ENCODE measurements around the gene NARS2. TPM values are rescaled to one million over a fixed set of nuclear protein-coding genes. Genes with fewer than 3 reads are reported as not detected.
"Not testable (repeated sequence)": the region's sequence is repeated elsewhere in the genome, so short reads cannot be mapped to it uniquely, and the experiment has no call there.

Gene NARS2
- total RNA-seq, 1 donor from 2014 or later, result 27.5 TPM

DNA sequence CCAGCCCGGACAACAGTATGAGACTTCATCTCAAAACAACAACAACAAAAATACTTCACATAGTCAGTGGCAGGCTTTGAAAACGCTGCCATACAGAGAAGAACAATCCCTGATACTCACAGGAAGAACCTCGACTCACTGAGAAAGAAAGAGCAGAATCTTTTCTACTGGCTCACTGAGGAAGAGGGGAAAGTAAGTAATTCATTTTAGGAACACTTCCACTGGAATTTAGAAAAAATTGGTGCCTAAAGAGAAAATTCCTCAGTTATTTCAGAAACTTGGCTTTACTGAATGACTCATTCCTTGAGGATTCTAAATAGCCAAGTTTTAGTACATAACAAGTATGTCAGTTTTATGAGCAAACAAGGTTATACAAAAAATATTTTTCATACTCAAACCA lies 12.3 kb downstream of the NARS2 start:
- no peak for TF ChIP-seq CTCF (conservative IDR thresholded peaks at IDR 0.05)
- Mint-ChIP-seq H3K27me3 (no peaks in the 10 kb centered on the region), H3K36me3 (peaks cover 18% of the 10 kb centered on the region), H3K9me3 (no peaks in the 10 kb centered on the region), H3K27ac (peak overlapping the region; percentile 35), H3K4me3 (no peak overlapping the region), H3K4me1 (ENCODE audit: unreplicated experiment) (peaks cover 6% of the 10 kb centered on the region)
- DNase-seq (ENCODE audit: extremely low spot score, unreplicated experiment), result no peak

DNA sequence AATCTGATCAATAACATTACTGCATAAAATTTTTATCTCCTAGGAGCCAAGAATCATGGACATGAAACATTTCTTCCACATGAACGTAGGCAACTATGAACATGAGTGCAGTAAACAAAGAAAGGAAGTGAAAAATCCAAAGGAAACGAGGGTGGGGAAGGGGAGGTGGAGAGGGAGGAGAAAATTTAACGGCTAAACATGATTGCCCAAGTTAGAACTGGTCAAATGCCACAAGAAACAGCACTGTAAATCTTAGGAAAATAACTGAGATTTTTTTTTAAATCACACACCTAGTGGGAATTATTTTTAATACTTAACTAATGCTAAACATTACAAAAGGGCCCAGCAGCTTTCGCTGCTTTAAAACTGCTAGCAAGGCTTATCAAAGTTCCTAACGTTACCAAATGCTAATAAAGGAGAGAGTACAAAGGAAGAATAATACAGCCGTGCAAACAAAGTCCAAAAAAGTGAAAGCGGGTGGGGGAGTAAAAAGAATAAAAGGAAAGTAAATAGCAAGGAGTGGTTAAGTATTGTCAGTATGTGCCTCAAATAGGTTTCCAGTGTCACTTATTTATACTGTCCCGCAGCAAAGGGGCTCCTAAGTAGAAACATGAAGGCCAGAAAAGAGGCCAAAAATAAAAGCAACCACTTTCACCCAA lies 13.7 kb downstream of the NARS2 start:
- H3K27ac Mint-ChIP-seq, result peak overlapping the region; percentile 35
- H3K27me3 Mint-ChIP-seq, result no peaks in the 10 kb centered on the region
- DNase-seq (ENCODE audit: extremely low spot score, unreplicated experiment), result no peak
- no peaks in the 10 kb centered on the region for H3K9me3 Mint-ChIP-seq
- no peak overlapping the region for H3K4me3 Mint-ChIP-seq
- H3K36me3 Mint-ChIP-seq, result peaks cover 29% of the 10 kb centered on the region
- peaks cover 6% of the 10 kb centered on the region for H3K4me1 Mint-ChIP-seq (ENCODE audit: unreplicated experiment)
- TF ChIP-seq CTCF (conservative IDR thresholded peaks at IDR 0.05), result no peak

DNA sequence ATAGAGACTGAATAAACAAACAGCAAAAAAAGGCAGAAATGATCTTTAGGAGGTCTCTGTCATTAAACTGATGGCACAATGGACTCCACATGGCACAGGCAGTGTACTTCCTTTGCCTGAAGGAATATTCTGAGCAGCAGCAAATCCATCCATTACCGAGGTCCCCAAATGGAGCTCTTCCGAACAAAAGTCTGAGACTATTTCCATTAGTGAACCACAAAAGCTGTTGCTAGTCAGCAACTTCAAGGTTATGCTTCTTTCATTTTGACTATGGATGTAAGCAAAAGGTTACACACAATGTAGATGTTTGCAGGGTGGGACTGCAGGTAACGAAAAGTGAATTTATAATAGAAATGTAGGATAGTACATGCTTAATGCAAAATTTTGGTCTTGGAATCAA lies 14.5 kb downstream of the NARS2 start:
- H3K27me3 Mint-ChIP-seq, result no peaks in the 10 kb centered on the region
- TF ChIP-seq CTCF (conservative IDR thresholded peaks at IDR 0.05), result no peak
- DNase-seq (ENCODE audit: extremely low spot score, unreplicated experiment), result no peak
- peaks cover 6% of the 10 kb centered on the region for H3K4me1 Mint-ChIP-seq (ENCODE audit: unreplicated experiment)
- H3K4me3 Mint-ChIP-seq, result no peak overlapping the region
- H3K36me3 Mint-ChIP-seq, result peaks cover 36% of the 10 kb centered on the region
- H3K9me3 Mint-ChIP-seq, result no peaks in the 10 kb centered on the region
- H3K27ac Mint-ChIP-seq, result no peak overlapping the region

DNA sequence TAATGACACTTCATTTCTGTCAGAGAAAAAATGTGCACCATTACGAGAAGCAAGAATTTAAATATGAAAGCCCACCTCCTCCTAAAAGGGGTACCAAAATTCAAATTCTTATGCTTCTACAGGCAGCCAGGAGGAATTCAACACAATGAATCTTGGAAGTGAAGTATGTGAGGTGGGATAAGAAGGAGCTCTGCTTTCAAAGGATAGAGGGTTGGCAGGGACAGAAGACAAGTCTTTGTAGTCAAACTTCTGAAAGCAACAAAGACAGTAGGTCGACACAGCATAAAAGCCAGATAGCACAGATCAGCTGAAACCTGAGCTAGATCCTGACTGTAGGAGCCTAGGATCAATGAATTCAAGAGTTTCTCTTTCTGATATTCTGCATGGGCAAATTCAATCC lies 17.4 kb downstream of the NARS2 start:
- Mint-ChIP-seq H3K27me3 (no peaks in the 10 kb centered on the region), H3K27ac (no peak overlapping the region), H3K36me3 (peaks cover 52% of the 10 kb centered on the region), H3K9me3 (peaks cover 2% of the 10 kb centered on the region), H3K4me1 (ENCODE audit: unreplicated experiment) (peaks cover 6% of the 10 kb centered on the region), H3K4me3 (no peak overlapping the region)
- no peak for DNase-seq (ENCODE audit: extremely low spot score, unreplicated experiment)
- no peak for TF ChIP-seq CTCF (conservative IDR thresholded peaks at IDR 0.05)

DNA sequence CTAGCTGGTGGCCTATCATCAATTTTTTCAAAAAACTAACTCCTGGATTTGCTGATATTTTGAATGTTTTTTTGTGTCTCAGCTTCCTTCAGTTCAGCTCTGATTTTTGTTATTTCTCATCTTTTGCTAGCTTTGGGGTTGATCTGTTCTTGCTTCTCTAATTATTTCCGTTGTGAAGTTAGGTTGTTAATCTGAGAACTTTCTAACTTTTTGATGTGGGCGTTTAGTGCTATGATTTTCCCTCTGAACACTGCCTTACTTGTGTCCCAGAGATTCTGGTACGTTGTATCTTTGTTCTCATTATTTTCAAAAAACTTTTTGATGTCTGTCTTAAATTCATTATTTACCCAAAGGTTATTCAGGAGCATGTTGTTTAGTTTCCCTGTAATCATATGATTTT lies 19.1 kb downstream of the NARS2 start:
- peaks cover 5% of the 10 kb centered on the region for H3K9me3 Mint-ChIP-seq
- no peak for DNase-seq (ENCODE audit: extremely low spot score, unreplicated experiment)
- H3K4me1 Mint-ChIP-seq (ENCODE audit: unreplicated experiment), result peaks cover 2% of the 10 kb centered on the region
- no peak overlapping the region for H3K4me3 Mint-ChIP-seq
- TF ChIP-seq CTCF (conservative IDR thresholded peaks at IDR 0.05), result no peak
- H3K27me3 Mint-ChIP-seq, result no peaks in the 10 kb centered on the region
- H3K27ac Mint-ChIP-seq, result no peak overlapping the region
- peaks cover 57% of the 10 kb centered on the region for H3K36me3 Mint-ChIP-seq

DNA sequence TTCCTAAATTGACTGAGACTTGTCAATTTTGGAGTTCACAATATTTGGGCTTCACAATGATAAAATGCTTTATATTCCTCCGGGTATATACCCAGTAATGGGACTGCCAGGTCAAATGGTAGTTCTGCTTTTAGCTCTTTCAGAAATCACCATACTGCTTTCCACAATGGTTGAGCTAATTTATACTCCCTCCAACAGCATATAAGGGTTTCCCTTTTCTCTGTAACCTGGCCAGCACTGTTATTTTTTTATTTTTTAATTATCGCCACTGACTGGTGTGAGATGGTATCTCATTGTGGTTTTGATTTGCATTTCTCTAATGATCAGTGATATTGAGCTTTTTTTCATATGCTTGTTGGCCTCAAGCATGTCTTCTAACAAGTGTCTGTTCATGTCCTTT lies 21.8 kb downstream of the NARS2 start:
- no peak for TF ChIP-seq CTCF (conservative IDR thresholded peaks at IDR 0.05)
- H3K4me3 Mint-ChIP-seq, result no peak overlapping the region
- no peaks in the 10 kb centered on the region for H3K27me3 Mint-ChIP-seq
- no peak overlapping the region for H3K27ac Mint-ChIP-seq
- H3K4me1 Mint-ChIP-seq (ENCODE audit: unreplicated experiment), result peaks cover 11% of the 10 kb centered on the region
- no peak for DNase-seq (ENCODE audit: extremely low spot score, unreplicated experiment)
- H3K36me3 Mint-ChIP-seq, result peaks cover 43% of the 10 kb centered on the region
- H3K9me3 Mint-ChIP-seq, result peaks cover 5% of the 10 kb centered on the region

- Mint-ChIP-seq H3K4me1 (ENCODE audit: unreplicated experiment) (peaks cover 11% of the 10 kb centered on the region), H3K36me3 (peaks cover 41% of the 10 kb centered on the region)
- not testable (repeated sequence) for H3K27me3 Mint-ChIP-seq; H3K4me3 Mint-ChIP-seq; DNase-seq (ENCODE audit: extremely low spot score, unreplicated experiment); H3K9me3 Mint-ChIP-seq; H3K27ac Mint-ChIP-seq
Observed at GRCh38 chr11:78552139-78552538, 22.5 kb downstream of the NARS2 start.

All from type B pancreatic cell (in vitro differentiated cells).